ENCODE measurements around the gene LTBP3. TPM values are rescaled to one million over a fixed set of nuclear protein-coding genes. Genes with fewer than 3 reads are reported as not detected.

LTBP3 gene
- total and polyA plus RNA-seq, 2 donors (not counting 3 experiments of a cell fraction or from before 2014, with no cell fraction given), result 120 to 209 TPM

- DNase-seq (ENCODE audit: low read depth, low spot score) (peak; percentile 34), FAIRE-seq (peak; percentile 76)
- H4K20me1 ChIP-seq (replicated peaks; ENCODE audit: control insufficient read depth, extremely low read depth, insufficient read depth, low read length), result no peaks in the 10 kb centered on the region
- H3K4me1 ChIP-seq (ENCODE audit: control insufficient read depth, extremely low read depth, insufficient read depth, low read length), result peaks cover 7% of the 10 kb centered on the region
- intact Hi-C loops (cut with micrococcal nuclease) (loop anchor here (1.0 to 5.0 kb wide), 2 partner anchors 14 to 226 kb away; no protein-coding TSS in a partner anchor), dilution Hi-C loops (cut with MboI; ENCODE audit: extremely low pct_ligation_motif_present, low sequenced_read_pairs) (no loop called here)
- H3K4me3 ChIP-seq (replicated peaks in 1 of 3; ENCODE audit: insufficient read depth in 1 of 3, low read depth in 1 of 3, low read length in 3 of 3), result no peak overlapping the region
- POLR2A ChIA-PET, result interaction anchor here (0.5 to 1.3 kb wide), 2 partner anchors 17 to 224 kb away, joined by 3 read pairs; no protein-coding TSS in a partner anchor
- BruUV-seq (replicated peaks), result no TSS peak
- no peak overlapping the region for H3K9ac ChIP-seq (replicated peaks; ENCODE audit: extremely low read depth, insufficient read depth, low read length)
- CTCF ChIA-PET, result interaction anchor here (0.6 to 12.2 kb wide), 19 partner anchors 9 to 226 kb away, joined by 3 to 206 read pairs (median 5); partner anchors contain the start of genes EHBP1L1, FAM89B, MAP3K11 and PCNX3
- H2AFZ ChIP-seq (ENCODE audit: low read depth, low read length), result no peak overlapping the region
- H3K36me3 ChIP-seq (ENCODE audit: control insufficient read depth in 2 of 2, extremely low read depth in 1 of 2, insufficient read depth in 2 of 2, low read length in 2 of 2), result peaks cover 8 to 14% of the 10 kb centered on the region in 2 experiments
- H3K79me2 ChIP-seq (ENCODE audit: control insufficient read depth, insufficient read depth, low read length), result no peaks in the 10 kb centered on the region
- no peaks in the 10 kb centered on the region for H3K9me1 ChIP-seq (replicated peaks; ENCODE audit: control insufficient read depth, extremely low read depth, insufficient read depth, low read length)
- H3K27me3 ChIP-seq (ENCODE audit: control insufficient read depth in 2 of 2, insufficient read depth in 2 of 2, low read length in 2 of 2), result no peaks in the 10 kb centered on the region
- H3K27ac ChIP-seq (ENCODE audit: insufficient read depth, low read depth, low read length), result no peak overlapping the region
- no peak overlapping the region for H3K4me2 ChIP-seq (ENCODE audit: insufficient read depth, low read length)
- TF ChIP-seq CTCF (IDR thresholded peaks at IDR 0.05; ENCODE audit: extremely low read depth in 1 of 2, insufficient read depth in 1 of 2, low read depth in 1 of 2, low read length in 2 of 2) (peak; percentile 61 to 76), MYC (IDR thresholded peaks at IDR 0.05; ENCODE audit: low read depth, low read length) (no peak)
- no peaks in the 10 kb centered on the region for H3K9me3 ChIP-seq (replicated peaks; ENCODE audit: control insufficient read depth, insufficient read depth, low read length)
These were observed 35.6 kb upstream of the LTBP3 start for GRCh38 chr11:65593518-65594414.

All from endothelial cell of umbilical vein (primary cell).